ENCODE results near the gene CEP164.

- TF ChIP-seq CTCF (IDR thresholded peaks at IDR 0.05) (no peak), POLR2A (IDR thresholded peaks at IDR 0.05) (no peak)
Observed at GRCh38 chr11:117295438-117296137, 32.1 kb upstream of the CEP164 start.
